NB4 (cell line): Measurements from ENCODE around the gene LRRC4C.

Source experiments
- DNase-seq: peaks from one replicate; pipeline ENCODE4 v3.0.0; 2010; ENCODE audit warnings: low read depth
- H3K4me3 ChIP-seq: one replicate; pipeline ENCODE4 v1.5.1; 2011; ENCODE audit warnings: mild to moderate bottlenecking, low read depth, low read length, moderate library complexity
- CTCF ChIP-seq: IDR thresholded peaks from one replicate; pipeline ENCODE4 v1.5.1; 2012; ENCODE audit warnings: low read depth, low read length
- MAX ChIP-seq: IDR thresholded peaks from 2 replicates; pipeline ENCODE4 v1.6.1; 2011; ENCODE audit warnings: low read depth, low read length
- MYC ChIP-seq: IDR thresholded peaks from 2 replicates; pipeline ENCODE4 v1.6.1; 2011; ENCODE audit warnings: low read depth, low read length
- POLR2A ChIP-seq: IDR thresholded peaks from 2 replicates; pipeline ENCODE4 v1.6.1; 2011; ENCODE audit warnings: mild to moderate bottlenecking; ENCODE audit not compliant: insufficient read length; ENCODE audit errors: extremely low read depth

The LRRC4C gene

GRCh38 chr11:41081756-41082285, 377.6 kb downstream of the LRRC4C start:
- DNase-seq = no peak
- TF ChIP-seq MYC (no peak), POLR2A (no peak), CTCF (no peak), MAX (no peak)

GRCh38 chr11:41074318-41074717, 385.1 kb downstream of the LRRC4C start:
- no peak overlapping the region for H3K4me3 ChIP-seq
- TF ChIP-seq CTCF (no peak), POLR2A (no peak), MAX (no peak), MYC (no peak)

More at GRCh38 chr11:41081756-41082285, 377.6 kb downstream of the LRRC4C start:
- H3K4me3 ChIP-seq = no peak overlapping the region

GRCh38 chr11:41065432-41065831, 394.0 kb downstream of the LRRC4C start:
- DNase-seq = no peak
- no peak overlapping the region for H3K4me3 ChIP-seq
- TF ChIP-seq POLR2A = no peak
- no peak for TF ChIP-seq MYC
- TF ChIP-seq MAX = no peak
- no peak for TF ChIP-seq CTCF

More at GRCh38 chr11:41074318-41074717, 385.1 kb downstream of the LRRC4C start:
- no peak for DNase-seq

- H3K4me3 ChIP-seq = no peak overlapping the region
- TF ChIP-seq MYC = no peak
- no peak for TF ChIP-seq POLR2A
- no peak for TF ChIP-seq MAX
- no peak for TF ChIP-seq CTCF
- DNase-seq = no peak
These were observed 401.3 kb downstream of the LRRC4C start for GRCh38 chr11:41058138-41058537.

GRCh38 chr11:41056892-41057569, 402.4 kb downstream of the LRRC4C start:
- H3K4me3 ChIP-seq = no peak overlapping the region
- no peak for TF ChIP-seq MAX
- TF ChIP-seq MYC = no peak
- no peak for TF ChIP-seq POLR2A
- TF ChIP-seq CTCF = no peak
- DNase-seq = no peak

GRCh38 chr11:41053894-41054293, 405.6 kb downstream of the LRRC4C start:
- no peak for TF ChIP-seq MYC
- TF ChIP-seq CTCF = no peak
- TF ChIP-seq POLR2A = no peak
- no peak for TF ChIP-seq MAX
- H3K4me3 ChIP-seq = no peak overlapping the region
- DNase-seq = no peak
